Cardiac fibroblast (primary cell): Measurements from ENCODE around the gene TFAP2A.
A peak's percentile ranks its signal among the peaks of the same experiment; 100 is the strongest.

Experiments used
- DNase-seq, 2 donors: peaks; one replicate each; pipeline versions ENCODE4 v3.0.0 to v3.0.0-alpha.2; 2010; ENCODE audit warnings: low read depth in 2 of 2
- H3K4me3 ChIP-seq, 2 donors: replicated peaks in 1 of 2; 1 replicate in 1 of 2; 2 replicates in 1 of 2; pipeline ENCODE4 v1.5.1; 2011; ENCODE audit warnings: low read depth in 2 of 2, low read length in 2 of 2, mild to moderate bottlenecking in 2 of 2, moderate library complexity in 1 of 2
- CTCF ChIP-seq: IDR thresholded peaks from one replicate; pipeline ENCODE4 v1.5.1; 2011; ENCODE audit warnings: low read depth, mild to moderate bottlenecking, low read length, inconsistent platforms

The TFAP2A gene

DNA sequence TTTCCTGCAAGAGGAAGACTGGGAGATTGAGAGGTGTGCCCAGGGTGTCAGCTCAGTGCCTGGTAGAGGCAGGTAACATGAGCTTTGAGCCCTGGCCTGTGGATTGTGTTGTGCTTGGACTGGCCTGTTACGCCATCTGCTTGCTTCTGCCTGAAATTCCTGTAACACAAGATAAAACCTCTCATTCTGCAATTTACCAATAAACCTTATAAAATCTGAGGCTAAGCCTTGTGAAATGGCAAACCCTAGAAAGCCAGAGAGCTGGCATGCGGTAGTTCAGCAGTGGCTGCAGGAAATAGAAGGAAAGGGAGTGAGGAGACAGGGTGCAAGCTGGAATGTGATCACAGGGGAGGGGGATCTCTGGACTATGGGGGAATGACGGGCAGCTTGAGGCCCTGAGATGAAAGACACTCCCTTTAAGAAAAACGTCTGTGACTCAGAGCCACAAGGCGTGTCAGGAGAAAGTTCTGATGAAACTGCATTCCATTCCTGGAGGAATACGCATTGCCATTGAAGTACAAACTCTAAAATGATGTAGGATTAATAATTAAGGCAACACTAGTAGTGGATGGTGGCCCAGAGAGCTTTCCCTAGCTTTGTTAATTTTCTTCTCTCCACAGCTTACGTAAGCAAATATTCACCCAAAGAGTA lies 26.3 kb upstream of the TFAP2A start:
- H3K4me3 ChIP-seq: no peak overlapping the region
- no peak for TF ChIP-seq CTCF
- peak; percentile 86 to 93 for DNase-seq

DNA sequence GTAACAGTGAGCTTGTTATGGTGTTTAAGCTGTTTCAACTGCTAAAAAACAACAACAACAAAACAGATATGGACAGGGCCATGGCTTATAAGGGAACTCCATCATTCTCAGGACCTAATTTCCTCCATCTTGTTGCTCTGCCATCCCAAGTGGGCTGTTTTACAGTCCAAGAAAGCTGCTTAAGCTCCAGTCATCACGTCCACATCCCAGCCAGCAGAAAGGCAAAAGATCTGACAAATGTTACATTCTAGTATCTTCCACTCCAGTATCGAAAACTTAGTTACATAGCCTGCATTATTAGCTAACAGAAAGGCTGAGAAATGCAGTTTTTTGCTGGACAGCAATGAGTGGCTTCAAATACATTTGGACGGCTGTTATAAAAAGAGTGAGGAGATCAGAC lies 23.0 kb upstream of the TFAP2A start:
- no peak for TF ChIP-seq CTCF
- no peak overlapping the region for H3K4me3 ChIP-seq
- DNase-seq: no peak

GRCh38 chr6:10434235-10434634 lies 19.4 kb upstream of the TFAP2A start:
- no peak overlapping the region for H3K4me3 ChIP-seq
- no peak for TF ChIP-seq CTCF
- no peak for DNase-seq

DNA sequence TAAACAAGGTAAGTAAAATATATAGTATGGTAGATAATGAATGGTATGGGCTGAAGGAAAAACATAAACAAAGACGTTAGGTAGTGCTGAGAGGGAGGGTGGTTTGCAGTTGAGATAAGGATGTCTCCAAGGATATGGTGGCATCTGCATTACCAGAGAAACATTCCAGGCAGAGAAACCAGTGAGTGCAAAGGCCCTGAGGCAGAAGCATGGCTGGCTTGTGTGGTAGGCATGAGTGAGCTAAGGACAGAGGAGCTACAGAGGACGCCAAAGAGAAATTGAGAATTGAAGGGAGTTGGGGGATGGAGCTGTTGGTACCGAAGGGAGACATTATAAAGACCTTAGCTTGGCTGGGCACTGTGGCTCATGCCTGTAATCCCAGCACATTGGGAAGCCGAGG lies 18.4 kb upstream of the TFAP2A start:
- no peak for TF ChIP-seq CTCF
- H3K4me3 ChIP-seq: no peak overlapping the region
- no peak for DNase-seq

- no peak for TF ChIP-seq CTCF
- DNase-seq: no peak
- no peak overlapping the region for H3K4me3 ChIP-seq
Measured at GRCh38 chr6:10431423-10432164, 16.7 kb upstream of the TFAP2A start.

DNA sequence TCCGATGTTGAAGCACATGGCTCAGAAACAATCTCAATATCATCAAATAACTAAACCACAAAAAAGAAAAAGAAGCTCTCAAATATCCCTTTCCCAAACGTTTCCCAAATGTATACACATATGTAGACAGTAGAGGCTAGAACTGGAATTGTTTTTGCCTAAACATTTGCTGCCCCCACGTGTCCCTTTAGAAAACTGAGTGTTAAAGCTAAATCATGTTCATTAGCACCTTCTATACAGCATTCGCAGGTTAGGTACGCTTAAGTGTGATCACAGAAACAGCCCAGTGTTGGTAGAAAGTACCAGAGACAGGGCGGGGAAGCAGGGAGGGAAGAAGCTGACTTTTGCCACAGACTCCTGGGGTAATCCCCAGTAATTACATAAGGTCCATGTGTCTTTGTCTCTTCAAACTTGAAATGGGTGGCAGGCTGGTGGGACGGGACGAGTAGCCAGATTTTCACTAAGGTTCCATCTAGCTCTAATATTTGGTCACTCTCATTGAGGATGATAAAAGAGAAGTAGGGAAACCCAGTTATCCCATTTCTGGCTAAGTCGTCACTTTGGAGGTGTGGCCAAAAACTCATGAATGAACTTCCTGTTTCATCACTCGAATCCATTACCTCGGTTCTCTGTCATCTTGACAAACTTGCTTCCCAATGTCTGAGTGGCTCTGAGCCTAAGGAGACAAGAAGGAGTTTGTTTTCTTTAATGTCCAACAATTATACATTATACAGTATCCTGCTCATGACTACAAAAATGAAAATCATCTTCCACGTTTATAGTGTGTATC lies 15.0 kb upstream of the TFAP2A start:
- DNase-seq: peak; percentile 56 to 72
- peak overlapping the region in 1 of 2 donors; percentile 10 for H3K4me3 ChIP-seq
- TF ChIP-seq CTCF: peak; percentile 30
